ENCODE results near the gene ASIC3.

DNA sequence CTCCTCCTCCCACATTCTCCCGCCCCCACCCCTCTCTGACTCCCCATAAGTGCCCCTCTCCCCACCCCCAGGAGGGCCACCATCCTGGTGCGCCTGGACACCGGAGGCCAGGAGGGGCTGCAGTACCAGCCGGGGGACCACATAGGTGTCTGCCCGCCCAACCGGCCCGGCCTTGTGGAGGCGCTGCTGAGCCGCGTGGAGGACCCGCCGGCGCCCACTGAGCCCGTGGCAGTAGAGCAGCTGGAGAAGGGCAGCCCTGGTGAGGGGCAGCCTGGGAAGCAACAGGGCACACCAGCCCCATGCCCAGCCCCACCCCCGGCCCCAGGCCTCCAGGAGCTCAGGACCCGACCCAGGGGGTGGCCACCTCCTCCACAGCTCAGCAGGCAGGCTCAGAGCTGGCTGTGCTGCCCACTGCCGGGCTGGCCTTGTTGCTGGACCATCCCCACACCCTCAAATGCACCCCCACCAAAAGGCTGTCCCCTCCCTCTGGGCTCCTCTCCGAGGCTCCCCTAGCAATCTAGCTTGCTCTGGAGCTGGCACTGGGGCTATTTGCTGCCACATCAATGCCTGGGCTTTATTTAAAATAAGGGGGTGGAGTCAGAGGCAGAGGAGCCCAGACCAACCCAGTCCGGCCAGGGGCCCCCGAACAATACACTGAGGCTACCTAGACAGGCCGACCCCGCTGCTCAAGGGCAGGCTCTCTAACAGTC is 38.8 kb upstream of the ASIC3 start:
- TF ChIP-seq, protein P1, sequence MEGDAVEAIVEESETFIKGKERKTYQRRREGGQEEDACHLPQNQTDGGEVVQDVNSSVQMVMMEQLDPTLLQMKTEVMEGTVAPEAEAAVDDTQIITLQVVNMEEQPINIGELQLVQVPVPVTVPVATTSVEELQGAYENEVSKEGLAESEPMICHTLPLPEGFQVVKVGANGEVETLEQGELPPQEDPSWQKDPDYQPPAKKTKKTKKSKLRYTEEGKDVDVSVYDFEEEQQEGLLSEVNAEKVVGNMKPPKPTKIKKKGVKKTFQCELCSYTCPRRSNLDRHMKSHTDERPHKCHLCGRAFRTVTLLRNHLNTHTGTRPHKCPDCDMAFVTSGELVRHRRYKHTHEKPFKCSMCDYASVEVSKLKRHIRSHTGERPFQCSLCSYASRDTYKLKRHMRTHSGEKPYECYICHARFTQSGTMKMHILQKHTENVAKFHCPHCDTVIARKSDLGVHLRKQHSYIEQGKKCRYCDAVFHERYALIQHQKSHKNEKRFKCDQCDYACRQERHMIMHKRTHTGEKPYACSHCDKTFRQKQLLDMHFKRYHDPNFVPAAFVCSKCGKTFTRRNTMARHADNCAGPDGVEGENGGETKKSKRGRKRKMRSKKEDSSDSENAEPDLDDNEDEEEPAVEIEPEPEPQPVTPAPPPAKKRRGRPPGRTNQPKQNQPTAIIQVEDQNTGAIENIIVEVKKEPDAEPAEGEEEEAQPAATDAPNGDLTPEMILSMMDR (IDR thresholded peaks at IDR 0.05), result no peak
- no peak for TF ChIP-seq POLR2A (IDR thresholded peaks at IDR 0.05)
